GM23248 (cell line): Measurements from ENCODE around the gene ADAMTS17. TPM values are rescaled to one million over a fixed set of nuclear protein-coding genes. Genes with fewer than 3 reads are reported as not detected.

Experiments
- DNase-seq: peaks from one replicate; pipeline ENCODE4 v3.0.0-alpha.2; 2015
- H2AFZ ChIP-seq: fragments of 200-600 bp; sonication (generic); 2 replicates; pipeline ENCODE4 v1.6.1; 2016; ENCODE audit warnings: antibody characterized with exemption
- H3F3A ChIP-seq: fragments of 200-600 bp; sonication (generic); 2 replicates; pipeline ENCODE4 v1.6.1; 2016; ENCODE audit warnings: mild to moderate bottlenecking, antibody characterized with exemption, mixed run types; ENCODE audit not compliant: insufficient read depth
- H3K27ac ChIP-seq: fragments of 200-600 bp; sonication (generic); 2 replicates; pipeline ENCODE4 v1.5.1; 2016; ENCODE audit warnings: mild to moderate bottlenecking
- H3K27me3 ChIP-seq: fragments of 200-600 bp; sonication (generic); replicated peaks from 2 replicates; pipeline ENCODE4 v1.6.1; 2016; ENCODE audit warnings: mild to moderate bottlenecking; ENCODE audit not compliant: insufficient read depth
- H3K36me3 ChIP-seq: fragments of 200-600 bp; sonication (generic); 2 replicates; pipeline ENCODE4 v1.6.1; 2016; ENCODE audit warnings: low read depth, mild to moderate bottlenecking
- H3K4me1 ChIP-seq: fragments of 200-600 bp; sonication (generic); 2 replicates; pipeline ENCODE4 v1.6.1; 2016; ENCODE audit warnings: mild to moderate bottlenecking; ENCODE audit not compliant: insufficient read depth
- H3K4me2 ChIP-seq: fragments of 200-600 bp; sonication (generic); one replicate; pipeline ENCODE4 v1.6.1; 2016; ENCODE audit warnings: mild to moderate bottlenecking; ENCODE audit not compliant: unreplicated experiment
- H3K4me3 ChIP-seq: fragments of 200-600 bp; sonication (generic); 2 replicates; pipeline ENCODE4 v1.5.1; 2016; ENCODE audit warnings: mild to moderate bottlenecking
- H3K79me2 ChIP-seq: fragments of 200-600 bp; sonication (generic); 2 replicates; pipeline ENCODE4 v1.6.1; 2016; ENCODE audit warnings: mild to moderate bottlenecking; ENCODE audit not compliant: insufficient read depth
- H3K9ac ChIP-seq: fragments of 200-600 bp; sonication (generic); 2 replicates; pipeline ENCODE4 v1.6.1; 2016; ENCODE audit warnings: mild to moderate bottlenecking
- H3K9me2 ChIP-seq: fragments of 200-600 bp; sonication (generic); 2 replicates; pipeline ENCODE4 v1.6.1; 2016; ENCODE audit warnings: mixed run types, mild to moderate bottlenecking, moderate library complexity; ENCODE audit not compliant: insufficient read depth
- H3K9me3 ChIP-seq: fragments of 200-600 bp; sonication (generic); one replicate; pipeline ENCODE4 v1.6.1; 2017; ENCODE audit warnings: low read depth
- H4K20me1 ChIP-seq: fragments of 200-600 bp; sonication (generic); 2 replicates; pipeline ENCODE4 v1.6.0; 2016; ENCODE audit not compliant: insufficient read depth
- EZH2 ChIP-seq: fragments of 200-600 bp; sonication (generic); IDR thresholded peaks from 2 replicates; pipeline ENCODE4 v1.6.1; 2018; ENCODE audit warnings: antibody characterized with exemption, mild to moderate bottlenecking; ENCODE audit not compliant: insufficient read depth, poor library complexity, severe bottlenecking
- EZH2phosphoT487 ChIP-seq: fragments of 200-600 bp; sonication (generic); IDR thresholded peaks from 2 replicates; pipeline ENCODE4 v1.6.1; 2018; ENCODE audit warnings: antibody characterized with exemption, moderate library complexity, mild to moderate bottlenecking, low read depth; ENCODE audit not compliant: insufficient read depth
- WGBS, 2 experiments: methylation state at CpG; one replicate each; pipeline ENCODE4 v1.1.6; 2015 to 2017; ENCODE audit warnings: low lambda C conversion rate in 2 of 2, low coverage in 1 of 2; ENCODE audit errors: missing lambda C conversion rate in 2 of 2; 5-methylcytosine and 5-hydroxymethylcytosine counted together
- in situ Hi-C: fragments of 300-500 bp; cut with MboI; formaldehyde crosslinking; loops from 2 replicates; pipeline ENCODE4 v1.15.0; 2020
- polyA plus RNA-seq: library from polyadenylated mRNA; unstranded; fragments of >200 nt; fragmentation: Nextera tagmentation; extraction: Ambion mirVana; gene quantifications from 2 replicates; pipeline ENCODE4 v1.2.1, GENCODE V29; 2016
- total RNA-seq: library from RNA; depleted of rRNA; stranded (reverse); fragments of >200 nt; shearing (Covaris generic); gene quantifications from 2 replicates; pipeline ENCODE4 v1.2.3, GENCODE V29; 2014

ADAMTS17 gene
- total and polyA plus RNA-seq, 2 experiments from 2014 or later, result not detected

- no peaks in the 10 kb centered on the region for H4K20me1 ChIP-seq
- WGBS, 2 experiments, result 74 to 82% methylated on average over 8 of the region's 8 CpGs
- H3K4me1 ChIP-seq, result peaks cover 11% of the 10 kb centered on the region; the same call in 1 of the 2 replicates
- no peak overlapping the region for H3K9ac ChIP-seq
- H3K9me3 ChIP-seq, result no peaks in the 10 kb centered on the region
- H3K4me2 ChIP-seq, result no peak overlapping the region
- TF ChIP-seq EZH2phosphoT487 (no peak), EZH2 (no peak)
- H3K4me3 ChIP-seq, result no peak overlapping the region
- H3K79me2 ChIP-seq, result no peaks in the 10 kb centered on the region
- no peaks in the 10 kb centered on the region for H3F3A ChIP-seq
- no peak overlapping the region for H2AFZ ChIP-seq
- DNase-seq, result no peak
- no peaks in the 10 kb centered on the region for H3K27me3 ChIP-seq
- H3K9me2 ChIP-seq, result no peaks in the 10 kb centered on the region
- no peak overlapping the region for H3K27ac ChIP-seq
- in situ Hi-C loops, result no loop called here
- H3K36me3 ChIP-seq, result no peaks in the 10 kb centered on the region
These were observed 234.6 kb downstream of the ADAMTS17 start for GRCh38 chr15:100107151-100107550.

GRCh38 chr15:100106732-100107131, 235.0 kb downstream of the ADAMTS17 start:
- Histone ChIP-seq H3K4me3 (no peak overlapping the region), H3K27me3 (no peaks in the 10 kb centered on the region), H3K9me3 (no peaks in the 10 kb centered on the region), H3K9ac (no peak overlapping the region), H3K9me2 (no peaks in the 10 kb centered on the region), H3K79me2 (no peaks in the 10 kb centered on the region), H3F3A (no peaks in the 10 kb centered on the region), H2AFZ (no peak overlapping the region), H3K27ac (no peak overlapping the region), H3K36me3 (no peaks in the 10 kb centered on the region), H3K4me1 (peaks cover 8% of the 10 kb centered on the region; the same call in 1 of the 2 replicates), H3K4me2 (no peak overlapping the region), H4K20me1 (no peaks in the 10 kb centered on the region)
- DNase-seq, result no peak
- WGBS, 2 experiments, result 51 to 61% methylated on average over 7 to 8 of the region's 8 CpGs
- no peak for TF ChIP-seq EZH2phosphoT487
- no peak for TF ChIP-seq EZH2
- in situ Hi-C loops, result no loop called here

GRCh38 chr15:100105101-100105500, 236.7 kb downstream of the ADAMTS17 start:
- Histone ChIP-seq H3K27ac (no peak overlapping the region), H3K36me3 (no peaks in the 10 kb centered on the region), H3K79me2 (no peaks in the 10 kb centered on the region), H4K20me1 (no peaks in the 10 kb centered on the region), H2AFZ (no peak overlapping the region), H3K4me2 (no peak overlapping the region), H3K27me3 (no peaks in the 10 kb centered on the region), H3K4me1 (no peaks in the 10 kb centered on the region), H3K9ac (no peak overlapping the region), H3K9me2 (no peaks in the 10 kb centered on the region), H3K4me3 (no peak overlapping the region), H3K9me3 (no peaks in the 10 kb centered on the region), H3F3A (no peaks in the 10 kb centered on the region)
- WGBS, 2 experiments, result 45 to 54% methylated on average over 6 of the region's 6 CpGs
- DNase-seq, result no peak
- TF ChIP-seq EZH2phosphoT487 (no peak), EZH2 (no peak)
- in situ Hi-C loops, result no loop called here

- no peak overlapping the region for H3K9ac ChIP-seq
- H3K27me3 ChIP-seq, result no peaks in the 10 kb centered on the region
- no peak for DNase-seq
- no peaks in the 10 kb centered on the region for H4K20me1 ChIP-seq
- WGBS, 2 experiments, result 54 to 66% methylated on average over 3 of the region's 3 CpGs
- no peak for TF ChIP-seq EZH2
- no peak for TF ChIP-seq EZH2phosphoT487
- no peak overlapping the region for H3K4me2 ChIP-seq
- H3K27ac ChIP-seq, result no peak overlapping the region
- no peaks in the 10 kb centered on the region for H3K79me2 ChIP-seq
- H3K9me2 ChIP-seq, result no peaks in the 10 kb centered on the region
- in situ Hi-C loops, result no loop called here
- no peaks in the 10 kb centered on the region for H3F3A ChIP-seq
- no peak overlapping the region for H2AFZ ChIP-seq
- H3K4me1 ChIP-seq, result no peaks in the 10 kb centered on the region
- H3K4me3 ChIP-seq, result no peak overlapping the region
- no peaks in the 10 kb centered on the region for H3K9me3 ChIP-seq
- H3K36me3 ChIP-seq, result no peaks in the 10 kb centered on the region
These were observed 237.5 kb downstream of the ADAMTS17 start for GRCh38 chr15:100104245-100104644.

- H3K4me1 ChIP-seq, result no peaks in the 10 kb centered on the region
- no peak overlapping the region for H2AFZ ChIP-seq
- H3K36me3 ChIP-seq, result no peaks in the 10 kb centered on the region
- DNase-seq, result no peak
- 61 to 64% methylated on average over 6 of the region's 6 CpGs for WGBS, 2 experiments
- no peak overlapping the region for H3K27ac ChIP-seq
- H3K9ac ChIP-seq, result no peak overlapping the region
- no peaks in the 10 kb centered on the region for H4K20me1 ChIP-seq
- H3K4me3 ChIP-seq, result no peak overlapping the region
- H3K9me3 ChIP-seq, result no peaks in the 10 kb centered on the region
- no peaks in the 10 kb centered on the region for H3K9me2 ChIP-seq
- in situ Hi-C loops, result no loop called here
- no peaks in the 10 kb centered on the region for H3F3A ChIP-seq
- TF ChIP-seq EZH2 (no peak), EZH2phosphoT487 (no peak)
- H3K79me2 ChIP-seq, result no peaks in the 10 kb centered on the region
- no peaks in the 10 kb centered on the region for H3K27me3 ChIP-seq
- no peak overlapping the region for H3K4me2 ChIP-seq
These were observed 237.9 kb downstream of the ADAMTS17 start for GRCh38 chr15:100103828-100104227.
